ENCODE measurements around the gene LRRC3C.

The LRRC3C gene

GRCh38 chr17:39968761-39969160, 41.2 kb downstream of the LRRC3C start:
- Mint-ChIP-seq H3K27me3 (peaks cover 12% of the 10 kb centered on the region), H3K4me1 (ENCODE audit: low read depth) (peaks cover 84% of the 10 kb centered on the region), H3K27ac (peak overlapping the region; percentile 91), H3K9me3 (no peaks in the 10 kb centered on the region), H3K36me3 (ENCODE audit: low read depth) (no peaks in the 10 kb centered on the region), H3K4me3 (no peak overlapping the region)
- intact Hi-C loops (cut with micrococcal nuclease) = no loop called here

GRCh38 chr17:39969375-39969774, 41.8 kb downstream of the LRRC3C start:
- Mint-ChIP-seq H3K27me3 (peaks cover 10% of the 10 kb centered on the region), H3K27ac (peak overlapping the region; percentile 91)

GRCh38 chr17:39970157-39970692, 42.7 kb downstream of the LRRC3C start:
- no peak overlapping the region for H3K4me3 Mint-ChIP-seq
- H3K4me1 Mint-ChIP-seq (ENCODE audit: low read depth) = peaks cover 82% of the 10 kb centered on the region
- H3K9me3 Mint-ChIP-seq = no peaks in the 10 kb centered on the region
- peak overlapping the region; percentile 91 for H3K27ac Mint-ChIP-seq
- H3K36me3 Mint-ChIP-seq (ENCODE audit: low read depth) = no peaks in the 10 kb centered on the region
- intact Hi-C loops (cut with micrococcal nuclease) = no loop called here
- H3K27me3 Mint-ChIP-seq = peaks cover 10% of the 10 kb centered on the region

More at GRCh38 chr17:39969375-39969774, 41.8 kb downstream of the LRRC3C start:
- intact Hi-C loops (cut with micrococcal nuclease) = no loop called here
- no peaks in the 10 kb centered on the region for H3K36me3 Mint-ChIP-seq (ENCODE audit: low read depth)
- no peaks in the 10 kb centered on the region for H3K9me3 Mint-ChIP-seq
- H3K4me3 Mint-ChIP-seq = no peak overlapping the region
- peaks cover 86% of the 10 kb centered on the region for H3K4me1 Mint-ChIP-seq (ENCODE audit: low read depth)

GRCh38 chr17:39971076-39971603, 43.6 kb downstream of the LRRC3C start:
- Mint-ChIP-seq H3K4me1 (ENCODE audit: low read depth) (peaks cover 76% of the 10 kb centered on the region), H3K27ac (peak overlapping the region; percentile 91), H3K36me3 (ENCODE audit: low read depth) (no peaks in the 10 kb centered on the region), H3K9me3 (no peaks in the 10 kb centered on the region), H3K4me3 (no peak overlapping the region), H3K27me3 (peaks cover 13% of the 10 kb centered on the region)
- intact Hi-C loops (cut with micrococcal nuclease) = no loop called here

GRCh38 chr17:39972271-39972670, 44.7 kb downstream of the LRRC3C start:
- Mint-ChIP-seq H3K27me3 (peaks cover 14% of the 10 kb centered on the region), H3K36me3 (ENCODE audit: low read depth) (no peaks in the 10 kb centered on the region), H3K4me3 (peak overlapping the region; percentile 44), H3K27ac (peak overlapping the region; percentile 91), H3K9me3 (no peaks in the 10 kb centered on the region), H3K4me1 (ENCODE audit: low read depth) (peaks cover 65% of the 10 kb centered on the region)
- intact Hi-C loops (cut with micrococcal nuclease) = loop anchor here (1.0 kb wide), 1 partner anchor 8 kb away; the partner anchor contains the start of gene PSMD3

GRCh38 chr17:39973496-39973895, 46.0 kb downstream of the LRRC3C start:
- Mint-ChIP-seq H3K27ac (peak overlapping the region; percentile 91), H3K27me3 (peaks cover 14% of the 10 kb centered on the region)

GRCh38 chr17:39974433-39974832, 46.9 kb downstream of the LRRC3C start:
- no peaks in the 10 kb centered on the region for H3K9me3 Mint-ChIP-seq
- no peaks in the 10 kb centered on the region for H3K36me3 Mint-ChIP-seq (ENCODE audit: low read depth)
- H3K4me1 Mint-ChIP-seq (ENCODE audit: low read depth) = peaks cover 57% of the 10 kb centered on the region
- no peak overlapping the region for H3K4me3 Mint-ChIP-seq
- H3K27me3 Mint-ChIP-seq = peaks cover 14% of the 10 kb centered on the region
- H3K27ac Mint-ChIP-seq = peak overlapping the region; percentile 91
- intact Hi-C loops (cut with micrococcal nuclease) = no loop called here

More at GRCh38 chr17:39973496-39973895, 46.0 kb downstream of the LRRC3C start:
- no peak overlapping the region for H3K4me3 Mint-ChIP-seq
- no peaks in the 10 kb centered on the region for H3K36me3 Mint-ChIP-seq (ENCODE audit: low read depth)
- intact Hi-C loops (cut with micrococcal nuclease) = no loop called here
- peaks cover 59% of the 10 kb centered on the region for H3K4me1 Mint-ChIP-seq (ENCODE audit: low read depth)
- H3K9me3 Mint-ChIP-seq = no peaks in the 10 kb centered on the region

GRCh38 chr17:39975801-39976200, 48.3 kb downstream of the LRRC3C start:
- Mint-ChIP-seq H3K27ac (no peak overlapping the region), H3K36me3 (ENCODE audit: low read depth) (peaks cover 8% of the 10 kb centered on the region), H3K4me3 (no peak overlapping the region), H3K27me3 (peaks cover 10% of the 10 kb centered on the region), H3K9me3 (no peaks in the 10 kb centered on the region), H3K4me1 (ENCODE audit: low read depth) (peaks cover 52% of the 10 kb centered on the region)
- intact Hi-C loops (cut with micrococcal nuclease) = no loop called here

GRCh38 chr17:39979016-39979670, 51.6 kb downstream of the LRRC3C start:
- Mint-ChIP-seq H3K9me3 (no peaks in the 10 kb centered on the region), H3K27ac (peak overlapping the region; percentile 99), H3K4me1 (ENCODE audit: low read depth) (peaks cover 36% of the 10 kb centered on the region), H3K4me3 (peak overlapping the region; percentile 14), H3K27me3 (peaks cover 7% of the 10 kb centered on the region), H3K36me3 (ENCODE audit: low read depth) (peaks cover 28% of the 10 kb centered on the region)
- intact Hi-C loops (cut with micrococcal nuclease) = no loop called here

- Mint-ChIP-seq H3K4me3 (peak overlapping the region; percentile 90), H3K9me3 (no peaks in the 10 kb centered on the region), H3K4me1 (ENCODE audit: low read depth) (peaks cover 31% of the 10 kb centered on the region), H3K27ac (peak overlapping the region; percentile 99), H3K27me3 (peaks cover 4% of the 10 kb centered on the region), H3K36me3 (ENCODE audit: low read depth) (peaks cover 36% of the 10 kb centered on the region)
- intact Hi-C loops (cut with micrococcal nuclease) = loop anchor here (1.0 kb wide), 4 partner anchors 8 to 53 kb away; partner anchors contain the start of genes LRRC3C and ORMDL3
Measured at GRCh38 chr17:39979893-39980350, 52.4 kb downstream of the LRRC3C start.

- intact Hi-C loops (cut with micrococcal nuclease) = loop anchor here (1.0 kb wide), 4 partner anchors 8 to 53 kb away; partner anchors contain the start of genes LRRC3C and ORMDL3
- peak within 1 kb of the TSS; percentile 90 for H3K4me3 Mint-ChIP-seq
- peaks cover 30% of the 10 kb centered on the region for H3K4me1 Mint-ChIP-seq (ENCODE audit: low read depth)
- peak within 1 kb of the TSS; percentile 99 for H3K27ac Mint-ChIP-seq
- H3K9me3 Mint-ChIP-seq = no peaks in the 10 kb centered on the region
- peaks cover 42% of the 10 kb centered on the region for H3K36me3 Mint-ChIP-seq (ENCODE audit: low read depth)
- peaks cover 3% of the 10 kb centered on the region for H3K27me3 Mint-ChIP-seq
Measured at GRCh38 chr17:39980351-39981206, 53.0 kb downstream of the LRRC3C start, which contains the start of gene PSMD3. Gene PSMD3 (plus strand): TSS chr17:39980807. CDS start chr17:39980971, 164 bp downstream.

GRCh38 chr17:39981207-39981741, 53.7 kb downstream of the LRRC3C start:
- Mint-ChIP-seq H3K9me3 (no peaks in the 10 kb centered on the region), H3K4me3 (peak overlapping the region; percentile 90), H3K27me3 (peaks cover 2% of the 10 kb centered on the region), H3K4me1 (ENCODE audit: low read depth) (peaks cover 27% of the 10 kb centered on the region), H3K27ac (peak overlapping the region; percentile 99), H3K36me3 (ENCODE audit: low read depth) (peaks cover 49% of the 10 kb centered on the region)
- intact Hi-C loops (cut with micrococcal nuclease) = no loop called here

- intact Hi-C loops (cut with micrococcal nuclease) = no loop called here
- Mint-ChIP-seq H3K4me3 (peak overlapping the region; percentile 90), H3K27me3 (peaks cover 2% of the 10 kb centered on the region), H3K36me3 (ENCODE audit: low read depth) (peaks cover 55% of the 10 kb centered on the region), H3K4me1 (ENCODE audit: low read depth) (peaks cover 27% of the 10 kb centered on the region), H3K9me3 (no peaks in the 10 kb centered on the region), H3K27ac (peak overlapping the region; percentile 99)
Measured at GRCh38 chr17:39981766-39982375, 54.3 kb downstream of the LRRC3C start.

Measured in dendritic cell treated with granulocyte-macrophage colony-stimulating factor and Interleukin-4, amounts not matched to agents 40 ng/mL and 50 ng/mL, for 4 days (primary cell).